Naive thymus-derived CD8-positive, alpha-beta T cell (primary cell): Measurements from ENCODE around the gene JAM3. TPM values are rescaled to one million over a fixed set of nuclear protein-coding genes. Genes with fewer than 3 reads are reported as not detected.

Experiments used
- ATAC-seq, 2 donors: fragments of 150-1000 bp; cut with Tn5 transposase in 1 of 2; sonication (Bioruptor Pico), chemical (Tn5 transposase) in 1 of 2; 1 replicate in 1 of 2; 2 replicates in 1 of 2; pipeline ENCODE4 v1.10.0; 2021; ENCODE audit warnings: mild to moderate bottlenecking in 2 of 2, moderate library complexity in 2 of 2
- POLR2A ChIA-PET: fragments of 350-600 bp; sonication (Branson Sonifier 250); formaldehyde crosslinking; loops from one replicate; lab custom pipeline; 2021; ENCODE audit warnings: antibody characterized with exemption; lab: Charles Lee
- DNase-seq, 10 donors: peaks; one replicate each; pipeline versions ENCODE4 v3.0.0 to v3.0.0-alpha.2; 2020 to 2022
- H3K27ac Mint-ChIP-seq, 10 donors: one replicate each; pipeline ENCODE4 v1.8.0; 2020 to 2022; ENCODE audit warnings: mild to moderate bottlenecking in 10 of 10, mixed read lengths in 10 of 10, moderate library complexity in 4 of 10, inconsistent platforms in 1 of 10
- H3K27me3 Mint-ChIP-seq, 5 donors: one replicate each; pipeline ENCODE4 v1.8.0; 2021 to 2022; ENCODE audit warnings: mixed read lengths in 5 of 5
- H3K36me3 Mint-ChIP-seq, 3 donors: one replicate each; pipeline ENCODE4 v1.8.0; 2020 to 2022; ENCODE audit warnings: mixed read lengths in 3 of 3, mild to moderate bottlenecking in 2 of 3, inconsistent platforms in 1 of 3
- H3K4me1 Mint-ChIP-seq, 4 donors: one replicate each; pipeline ENCODE4 v1.8.0; 2021 to 2022; ENCODE audit warnings: mixed read lengths in 4 of 4
- H3K4me3 Mint-ChIP-seq, 10 donors: one replicate each; pipeline ENCODE4 v1.8.0; 2020 to 2022; ENCODE audit warnings: mild to moderate bottlenecking in 10 of 10, mixed read lengths in 10 of 10, moderate library complexity in 6 of 10, inconsistent platforms in 1 of 10
- H3K9me3 Mint-ChIP-seq, 9 donors: one replicate each; pipeline ENCODE4 v1.8.0; 2020 to 2022; ENCODE audit warnings: mixed read lengths in 9 of 9, mild to moderate bottlenecking in 3 of 9, inconsistent platforms in 1 of 9, moderate library complexity in 1 of 9
- polyA plus RNA-seq, 3 donors: library from polyadenylated mRNA; unstranded; fragments of 300-500 nt; fragmentation: Illumina TruSeq; gene quantifications; one replicate each; pipeline ENCODE4 v1.2.3, GENCODE V29; 2021
- total RNA-seq, 8 experiments: library from RNA in 2 of 8; stranded (reverse) in 2 of 8; gene quantifications; one replicate each; pipeline ENCODE4 v1.2.3 and lab custom pipeline; 2021 to 2026

JAM3 gene
- total and polyA plus RNA-seq, 5 experiments from 2014 or later, result 4.2 to 9.1 (median 6.5) TPM

DNA sequence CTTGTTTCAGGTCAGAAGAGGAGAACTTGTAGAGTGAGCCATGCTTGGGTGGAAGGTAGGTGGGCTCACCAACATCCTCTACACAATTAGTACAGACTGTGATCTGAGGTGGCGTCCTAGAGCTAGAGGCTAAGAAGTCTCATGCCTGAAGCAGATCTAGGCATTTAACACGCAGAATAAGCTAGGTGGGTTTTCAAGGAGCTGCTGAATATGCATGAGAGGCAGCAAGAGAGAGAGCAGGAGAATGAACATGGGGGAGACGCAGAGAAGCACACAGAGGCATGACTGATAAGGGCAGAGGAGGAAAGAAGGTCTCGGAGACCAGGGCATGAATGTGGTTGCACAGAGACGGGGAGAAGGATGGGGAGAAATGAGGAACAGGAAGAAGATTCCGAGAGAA is 36.8 kb upstream of the JAM3 start:
- peaks cover 58 to 98% (median 85%) of the 10 kb centered on the region in 4 donors for H3K4me1 Mint-ChIP-seq
- no peaks in the 10 kb centered on the region for H3K9me3 Mint-ChIP-seq
- H3K4me3 Mint-ChIP-seq, result peak overlapping the region in 9 of 10 donors; percentile 5 to 94 (median 52)
- no peaks in the 10 kb centered on the region for H3K36me3 Mint-ChIP-seq
- DNase-seq, result no peak
- peaks cover 0 to 8% (median 0%) of the 10 kb centered on the region in 5 donors for H3K27me3 Mint-ChIP-seq
- POLR2A ChIA-PET, result interaction anchor here (0.6 to 3.5 kb wide), 5 partner anchors 8 to 193 kb away, joined by 3 to 10 read pairs (median 4); partner anchors contain the start of gene VPS26B
- peak overlapping the region; percentile 42 to 99 (median 87) for H3K27ac Mint-ChIP-seq
- no peak for ATAC-seq

DNA sequence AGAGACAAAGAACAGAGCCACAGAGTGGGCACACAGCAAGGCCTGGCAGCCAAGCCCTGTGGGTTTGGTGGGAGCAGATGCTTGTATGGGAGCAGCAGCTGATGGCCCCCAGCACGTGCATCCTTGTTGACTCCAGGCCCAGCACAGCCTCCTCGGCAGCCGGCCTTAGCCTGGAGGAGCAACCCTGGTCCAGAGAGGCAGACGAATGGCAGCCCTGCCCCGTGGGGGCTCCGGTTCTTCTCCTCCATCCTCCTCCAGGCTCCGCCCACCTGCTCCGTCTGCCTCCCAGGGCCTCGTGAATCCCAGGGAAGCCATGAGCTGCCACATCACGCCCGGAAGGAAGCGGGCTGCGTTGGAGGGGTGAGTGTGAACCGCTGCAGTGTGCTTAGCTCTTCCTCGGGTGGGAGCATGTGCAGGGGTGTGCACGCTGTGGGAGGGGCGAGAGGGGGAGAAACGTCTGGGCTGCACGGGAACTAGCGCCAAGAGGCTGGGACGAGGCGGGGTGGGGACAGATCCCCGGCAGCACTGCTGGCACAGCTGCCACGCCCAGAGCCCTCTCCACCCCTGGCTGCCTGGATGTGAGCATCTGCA is 36.3 kb upstream of the JAM3 start:
- peak overlapping the region in 8 of 10 donors; percentile 31 to 94 (median 74) for H3K4me3 Mint-ChIP-seq
- no peaks in the 10 kb centered on the region for H3K9me3 Mint-ChIP-seq
- peaks cover 0 to 8% (median 0%) of the 10 kb centered on the region in 5 donors for H3K27me3 Mint-ChIP-seq
- H3K4me1 Mint-ChIP-seq, result peaks cover 55 to 98% (median 83%) of the 10 kb centered on the region in 4 donors
- no peaks in the 10 kb centered on the region for H3K36me3 Mint-ChIP-seq
- H3K27ac Mint-ChIP-seq, result peak overlapping the region; percentile 42 to 99 (median 91)
- ATAC-seq (no peak), DNase-seq (peak in 2 of 10 donors; percentile 17 to 23)
- POLR2A ChIA-PET, result interaction anchor here (0.6 to 3.5 kb wide), 5 partner anchors 9 to 192 kb away, joined by 3 to 10 read pairs (median 4); partner anchors contain the start of gene VPS26B

DNA sequence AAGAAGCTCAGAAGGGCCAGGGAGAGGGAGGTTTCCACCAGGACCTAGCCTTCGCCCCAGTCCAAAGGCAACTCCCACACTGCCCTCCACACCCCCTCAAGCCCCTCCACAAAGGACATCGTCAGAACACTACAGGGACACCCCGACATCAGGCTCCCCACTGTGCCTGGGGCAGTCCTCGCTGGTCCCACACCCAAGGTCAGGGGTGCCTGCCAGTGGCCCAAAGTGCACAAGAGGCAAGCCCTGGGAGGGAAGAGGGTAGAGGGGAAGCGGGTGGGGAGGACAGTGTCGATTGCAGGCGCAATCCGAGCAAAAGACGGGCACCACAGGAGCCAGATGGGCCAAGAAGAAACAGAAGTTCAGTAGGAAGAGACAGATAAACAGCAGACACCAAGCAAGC is 35.6 kb upstream of the JAM3 start:
- POLR2A ChIA-PET, result interaction anchor here (1.0 to 3.5 kb wide), 5 partner anchors 10 to 191 kb away, joined by 3 to 10 read pairs (median 4); partner anchors contain the start of gene VPS26B
- no peaks in the 10 kb centered on the region for H3K9me3 Mint-ChIP-seq
- H3K4me3 Mint-ChIP-seq, result peak overlapping the region; percentile 61 to 94 (median 77)
- H3K27me3 Mint-ChIP-seq, result peaks cover 0 to 10% (median 0%) of the 10 kb centered on the region in 5 donors
- ATAC-seq, result no peak
- peak overlapping the region; percentile 75 to 99 (median 95) for H3K27ac Mint-ChIP-seq
- peaks cover 54 to 96% (median 82%) of the 10 kb centered on the region in 4 donors for H3K4me1 Mint-ChIP-seq
- DNase-seq, result no peak
- H3K36me3 Mint-ChIP-seq, result no peaks in the 10 kb centered on the region

DNA sequence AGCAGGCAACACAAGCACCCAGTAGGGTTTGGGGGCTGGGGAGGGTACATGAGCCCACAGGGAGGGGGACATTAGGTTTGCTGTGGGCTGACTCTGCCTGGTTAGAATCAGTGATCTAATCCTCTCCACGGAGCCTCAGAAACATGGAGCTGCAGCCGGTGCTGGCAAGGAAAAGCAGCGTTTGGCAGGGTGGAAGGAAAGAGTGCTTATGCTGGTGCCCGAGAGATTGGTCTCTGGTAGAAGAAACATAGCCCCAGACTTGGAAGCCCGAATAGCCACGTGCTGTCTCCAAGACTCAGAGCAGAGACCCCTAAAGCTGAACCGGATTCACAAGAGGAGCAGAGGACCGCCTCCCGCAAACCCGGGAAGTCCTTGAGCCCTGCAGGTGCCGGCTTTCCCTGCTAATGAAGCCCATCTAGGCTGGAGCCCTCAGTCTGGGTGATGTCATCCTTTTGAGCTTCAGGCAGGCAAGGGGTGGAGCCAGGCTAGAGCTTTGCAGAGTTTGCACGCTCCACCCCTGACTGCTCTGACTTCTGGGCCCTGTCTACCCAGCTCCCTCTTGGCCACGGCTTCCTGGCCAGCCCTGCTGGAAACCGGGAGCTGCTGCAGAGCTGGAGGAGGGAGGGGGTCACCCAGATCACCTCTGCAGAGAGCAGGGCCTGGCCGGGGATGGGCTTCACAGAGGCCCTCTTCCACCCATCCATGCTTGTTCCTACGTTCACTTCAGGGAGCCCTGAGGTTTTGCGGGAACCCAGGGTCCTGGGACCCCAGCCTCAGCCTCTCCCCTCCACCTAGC is 35.0 kb upstream of the JAM3 start:
- DNase-seq (peak; percentile 50 to 83 (median 64)), ATAC-seq (peak; percentile 76 to 82)
- POLR2A ChIA-PET, result interaction anchor here (1.1 to 3.5 kb wide), 6 partner anchors 10 to 190 kb away, joined by 3 to 10 read pairs (median 5); partner anchors contain the start of genes JAM3, NCAPD3 and VPS26B
- H3K4me1 Mint-ChIP-seq, result peaks cover 50 to 90% (median 78%) of the 10 kb centered on the region in 4 donors
- peaks cover 0 to 10% (median 0%) of the 10 kb centered on the region in 5 donors for H3K27me3 Mint-ChIP-seq
- H3K36me3 Mint-ChIP-seq, result no peaks in the 10 kb centered on the region
- H3K9me3 Mint-ChIP-seq, result no peaks in the 10 kb centered on the region
- H3K27ac Mint-ChIP-seq, result peak overlapping the region; percentile 75 to 99 (median 95)
- peak overlapping the region; percentile 61 to 94 (median 77) for H3K4me3 Mint-ChIP-seq

DNA sequence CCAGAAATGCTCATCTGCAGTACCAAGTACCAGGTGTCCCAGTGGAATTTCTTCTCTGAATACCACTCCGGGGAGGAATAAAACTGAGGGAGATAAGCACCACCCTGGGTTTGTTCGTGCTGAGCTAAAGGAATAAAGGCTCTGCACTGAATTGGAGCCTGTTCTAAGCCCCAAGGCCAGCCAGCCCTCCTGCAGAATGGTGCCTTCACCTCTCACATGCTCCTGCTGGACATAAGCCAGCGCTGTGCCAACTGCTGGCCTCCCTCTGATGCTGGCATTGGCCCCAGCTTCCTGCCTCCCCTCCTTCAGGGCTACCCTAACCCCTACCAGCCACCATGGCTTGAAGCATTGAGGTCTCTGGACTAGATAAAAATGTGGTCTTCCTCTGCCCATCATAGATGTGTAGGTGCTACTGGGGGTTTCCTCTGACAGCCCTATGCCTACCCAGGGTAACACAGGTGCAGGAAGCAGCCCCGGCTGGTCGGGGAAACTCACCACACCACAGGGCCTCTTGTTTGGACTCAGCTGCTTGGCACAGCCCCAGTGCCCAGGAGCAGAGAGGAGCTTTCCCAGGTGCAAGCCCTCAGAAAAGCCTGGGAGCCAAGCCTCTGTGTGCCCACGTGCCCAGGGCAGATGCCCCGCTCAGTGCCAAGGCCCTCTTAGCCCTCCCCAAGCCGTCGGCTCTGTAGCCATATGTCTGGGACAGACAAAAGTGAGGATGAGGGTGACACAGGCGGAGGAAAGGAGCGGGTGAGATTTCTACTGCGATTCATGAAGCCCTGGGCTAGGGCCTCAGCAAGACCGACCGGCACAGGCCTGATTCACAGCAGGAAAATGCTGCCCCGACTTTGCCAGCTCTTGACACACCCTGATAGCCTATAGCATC is 34.1 kb upstream of the JAM3 start:
- peak; percentile 4 to 29 for ATAC-seq
- Mint-ChIP-seq H3K4me3 (peak overlapping the region; percentile 74 to 97 (median 90)), H3K36me3 (no peaks in the 10 kb centered on the region), H3K27ac (peak overlapping the region; percentile 91 to 99 (median 96)), H3K9me3 (no peaks in the 10 kb centered on the region), H3K27me3 (peaks cover 0 to 10% (median 0%) of the 10 kb centered on the region in 5 donors), H3K4me1 (peaks cover 45 to 82% (median 70%) of the 10 kb centered on the region in 4 donors)
- POLR2A ChIA-PET, result interaction anchor here (1.3 to 3.5 kb wide), 6 partner anchors 11 to 192 kb away, joined by 3 to 10 read pairs (median 5); partner anchors contain the start of genes JAM3, NCAPD3 and VPS26B
- peak in 1 of 10 donors; percentile 36 for DNase-seq

DNA sequence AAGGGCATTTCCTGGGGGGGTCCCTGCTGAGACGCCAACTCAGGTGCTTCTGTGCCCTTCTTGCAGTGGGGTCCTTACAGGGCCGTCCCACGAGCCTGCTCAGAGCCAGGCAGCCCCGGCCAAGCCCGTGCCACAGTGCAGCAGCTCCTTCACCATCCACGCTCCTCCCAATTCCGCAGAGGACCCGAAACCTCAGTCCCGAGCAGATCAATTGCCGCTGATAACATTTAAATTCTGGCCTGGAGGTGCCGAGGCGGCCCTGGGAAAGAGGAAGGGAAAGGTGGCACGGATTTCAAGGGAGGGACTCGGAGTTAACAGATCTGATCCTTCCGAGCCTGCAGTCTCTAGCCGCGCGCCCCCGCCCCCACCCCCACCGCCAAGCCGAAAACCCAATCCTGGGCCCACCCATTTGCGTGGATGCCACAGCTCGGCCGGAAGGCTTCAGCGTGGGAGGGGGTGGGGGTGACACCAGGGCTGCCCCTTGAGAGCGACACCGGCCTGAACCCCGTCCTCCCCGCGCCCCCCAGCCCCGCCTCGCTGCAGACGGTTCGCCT is 32.3 kb upstream of the JAM3 start:
- Mint-ChIP-seq H3K4me3 (peak overlapping the region; percentile 74 to 97 (median 94)), H3K9me3 (no peaks in the 10 kb centered on the region), H3K4me1 (peaks cover 39 to 71% (median 59%) of the 10 kb centered on the region in 4 donors), H3K27ac (peak overlapping the region; percentile 91 to 98 (median 96)), H3K27me3 (peaks cover 0 to 9% (median 0%) of the 10 kb centered on the region in 5 donors), H3K36me3 (no peaks in the 10 kb centered on the region)
- POLR2A ChIA-PET, result interaction anchor here (0.6 to 6.6 kb wide), 6 partner anchors 8 to 188 kb away, joined by 4 to 67 read pairs (median 10); partner anchors contain the start of genes IGSF9B, JAM3, NCAPD3 and VPS26B
- ATAC-seq, result peak; percentile 26 to 28
- peak in 5 of 10 donors; percentile 31 to 46 (median 41) for DNase-seq

DNA sequence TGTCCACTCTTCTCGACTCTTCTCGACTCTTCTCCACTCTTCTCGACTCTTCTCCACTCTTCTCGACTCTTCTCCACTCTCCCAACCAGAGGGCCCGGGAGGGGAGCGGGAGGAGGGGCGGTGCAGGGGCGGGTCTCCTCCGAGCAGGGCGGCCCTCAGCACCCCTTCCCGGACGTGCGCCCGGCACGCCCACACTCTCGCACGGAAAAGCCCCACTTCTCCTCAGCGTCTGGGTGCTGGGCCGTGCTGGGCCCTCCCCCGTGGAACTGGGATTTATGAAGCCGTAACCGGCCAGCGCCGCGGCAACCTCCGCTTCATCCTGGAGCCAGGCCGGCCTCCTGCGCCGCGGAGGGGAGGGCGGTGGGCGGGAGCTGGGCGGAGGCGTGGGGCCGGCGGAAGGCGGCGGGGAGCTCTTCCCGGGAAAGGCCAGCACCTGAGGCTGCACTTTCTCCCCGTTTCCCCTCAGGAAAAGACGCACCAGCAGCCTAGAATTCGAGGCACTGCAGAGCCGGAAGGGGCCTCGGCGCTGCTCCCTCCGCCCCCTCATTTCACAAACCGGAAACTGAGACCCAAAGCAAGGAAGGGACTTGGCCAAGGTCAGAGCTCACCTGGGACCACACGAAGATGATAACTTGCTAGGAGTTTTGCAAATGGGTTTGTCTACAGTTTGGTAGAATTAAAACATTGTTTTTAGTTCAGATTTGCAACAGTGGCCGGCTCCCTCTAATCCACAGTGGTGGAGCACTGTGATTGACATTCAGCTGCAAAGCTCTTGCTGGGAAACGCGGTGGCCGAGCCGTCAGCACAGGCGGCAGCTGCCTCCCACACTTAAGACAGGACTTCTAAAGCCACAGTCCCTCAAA is 31.6 kb upstream of the JAM3 start:
- DNase-seq, result peak; percentile 25 to 78 (median 54)

DNA sequence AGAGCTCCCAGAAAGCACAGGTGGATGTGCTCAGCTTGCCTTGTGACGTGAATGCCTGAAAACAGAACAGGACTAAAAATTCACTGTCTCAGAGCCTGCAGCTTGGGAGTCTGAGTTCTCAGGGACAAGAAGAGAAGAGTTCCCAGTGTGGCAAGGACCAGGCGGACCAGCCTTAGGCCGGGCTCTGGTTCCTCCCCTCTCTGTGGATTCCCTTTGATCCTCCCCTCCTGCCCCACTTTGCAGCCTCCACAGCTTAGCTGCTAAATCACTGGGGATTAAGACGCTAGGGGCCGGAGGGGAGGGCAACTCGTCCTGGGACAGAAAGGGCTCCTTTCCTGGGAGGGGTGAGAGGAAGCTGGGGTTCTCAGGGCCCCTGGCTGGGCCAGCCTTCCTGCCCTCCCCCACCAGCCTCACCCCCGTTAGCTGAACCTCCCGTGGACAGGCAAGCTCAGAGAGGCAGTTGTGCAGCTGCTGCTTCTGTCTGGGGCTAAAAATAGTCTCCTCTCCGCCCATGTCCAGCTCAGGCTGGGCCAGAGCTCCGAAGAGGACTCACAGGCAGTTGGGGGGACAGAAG is 29.9 kb upstream of the JAM3 start:
- H3K27ac Mint-ChIP-seq, result peak overlapping the region; percentile 22 to 97 (median 78)
- POLR2A ChIA-PET, result interaction anchor here (0.9 to 6.6 kb wide), 5 partner anchors 11 to 185 kb away, joined by 3 to 67 read pairs (median 6); partner anchors contain the start of genes NCAPD3 and VPS26B
- H3K9me3 Mint-ChIP-seq, result no peaks in the 10 kb centered on the region
- DNase-seq (no peak), ATAC-seq (no peak)
- H3K27me3 Mint-ChIP-seq, result peaks cover 0 to 2% (median 0%) of the 10 kb centered on the region in 5 donors
- no peaks in the 10 kb centered on the region for H3K36me3 Mint-ChIP-seq
- H3K4me3 Mint-ChIP-seq, result peak overlapping the region in 6 of 10 donors; percentile 23 to 97 (median 52)
- peaks cover 24 to 48% (median 40%) of the 10 kb centered on the region in 4 donors for H3K4me1 Mint-ChIP-seq

More for the DNA sequence above, 31.6 kb upstream of the JAM3 start:
- Mint-ChIP-seq H3K27me3 (peaks cover 0 to 2% (median 0%) of the 10 kb centered on the region in 5 donors), H3K4me1 (peaks cover 33 to 64% (median 54%) of the 10 kb centered on the region in 4 donors), H3K27ac (peak overlapping the region; percentile 95 to 98 (median 96)), H3K9me3 (no peaks in the 10 kb centered on the region), H3K4me3 (peak overlapping the region; percentile 74 to 97 (median 94)), H3K36me3 (no peaks in the 10 kb centered on the region)
- POLR2A ChIA-PET, result interaction anchor here (0.8 to 6.6 kb wide), 12 partner anchors 8 to 187 kb away, joined by 3 to 67 read pairs (median 6); partner anchors contain the start of genes IGSF9B, JAM3, NCAPD3 and VPS26B
- peak; percentile 54 to 63 for ATAC-seq

DNA sequence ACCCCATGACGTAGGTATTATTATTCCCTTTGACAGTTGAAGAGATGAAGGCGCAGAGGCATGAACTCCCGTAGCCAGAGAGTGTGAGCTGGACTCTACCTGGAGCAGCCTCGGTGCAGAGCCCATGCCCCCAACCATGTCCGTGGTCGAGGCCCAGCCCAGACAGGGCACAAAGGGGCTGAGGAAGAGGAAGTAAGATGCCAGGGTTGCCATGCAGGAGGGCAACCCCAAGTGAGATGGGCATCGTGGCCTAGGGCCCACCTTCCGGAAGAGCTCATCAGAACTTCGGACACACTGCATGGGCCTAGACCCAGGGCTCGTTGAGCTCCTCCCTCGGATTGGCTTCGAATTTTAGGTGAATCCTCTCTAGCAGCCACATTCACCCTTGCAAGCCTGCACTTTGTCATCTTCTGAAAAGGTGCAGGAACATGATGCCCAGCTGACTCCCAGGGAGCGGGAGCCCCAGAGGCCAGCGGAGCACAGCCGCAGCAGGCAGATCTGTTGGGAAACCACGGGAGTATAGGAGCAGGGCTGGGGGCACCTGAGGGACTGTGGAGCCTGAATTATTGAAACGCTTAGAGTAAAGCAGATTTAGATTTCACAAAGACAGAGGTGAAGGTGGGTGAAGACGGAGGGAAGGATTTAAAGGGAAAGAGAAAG is 29.0 kb upstream of the JAM3 start:
- Mint-ChIP-seq H3K27ac (peak overlapping the region in 7 of 10 donors; percentile 34 to 88 (median 57)), H3K36me3 (no peaks in the 10 kb centered on the region), H3K4me3 (no peak overlapping the region), H3K4me1 (peaks cover 20 to 39% (median 31%) of the 10 kb centered on the region in 4 donors), H3K27me3 (peaks cover 0 to 2% (median 0%) of the 10 kb centered on the region in 5 donors), H3K9me3 (no peaks in the 10 kb centered on the region)
- POLR2A ChIA-PET, result interaction anchor here (0.9 to 6.6 kb wide), 3 partner anchors 11 to 112 kb away, joined by 3 to 67 read pairs (median 5); no protein-coding TSS in a partner anchor
- DNase-seq, result no peak
- no peak for ATAC-seq
